H1 (cell line): Measurements from ENCODE around the gene OLFM1. TPM values are rescaled to one million over a fixed set of nuclear protein-coding genes. Genes with fewer than 3 reads are reported as not detected.
A peak's percentile ranks its signal among the peaks of the same experiment; 100 is the strongest.

Experiments used
- CTCF ChIA-PET: fragments of 300-600 bp; sonication (Branson Sonifier 250); formaldehyde crosslinking; loops from one replicate; lab custom pipeline; 2021; ENCODE audit not compliant: partially characterized antibody; lab: Charles Lee
- POLR2A ChIA-PET: fragments of 300-600 bp; sonication (Branson Sonifier 250); formaldehyde crosslinking; loops from one replicate; lab custom pipeline; 2021; ENCODE audit warnings: inconsistent platforms; ENCODE audit not compliant: partially characterized antibody; lab: Charles Lee
- DNase-seq, 2 experiments: peaks; one replicate each; pipeline versions ENCODE4 v3.0.0 to v3.0.0-alpha.2; 2010 to 2022; ENCODE audit warnings: low spot score in 2 of 2, low read depth in 1 of 2, mixed read lengths in 1 of 2
- FAIRE-seq: peaks from 2 replicates; lab custom pipeline; 2011; peaks lifted over from hg19 to GRCh38; lab: Jason Lieb, UNC
- H2AFZ ChIP-seq: 2 replicates; pipeline ENCODE4 v1.8.1; 2012; ENCODE audit warnings: low read length, inconsistent platforms
- H2AK5ac ChIP-seq: 2 replicates; pipeline ENCODE4 v1.6.1; 2013; ENCODE audit warnings: low read depth, low read length
- H2BK120ac ChIP-seq: replicated peaks from 2 replicates; pipeline ENCODE3; 2013; ENCODE audit warnings: low read depth, low read length, inconsistent platforms
- H2BK12ac ChIP-seq: 2 replicates; pipeline ENCODE4 v1.6.1; 2013; ENCODE audit warnings: low read depth, low read length
- H2BK15ac ChIP-seq: 2 replicates; pipeline ENCODE4 v1.6.1; 2013; ENCODE audit warnings: low read length
- H2BK20ac ChIP-seq: 2 replicates; pipeline ENCODE4 v1.6.1; 2013; ENCODE audit warnings: low read length
- H2BK5ac ChIP-seq: 2 replicates; pipeline ENCODE4 v1.6.1; 2013; ENCODE audit warnings: low read depth, low read length
- H3K14ac ChIP-seq: 2 replicates; pipeline ENCODE4 v1.6.1; 2013; ENCODE audit warnings: inconsistent platforms; ENCODE audit not compliant: insufficient read length
- H3K18ac ChIP-seq: 2 replicates; pipeline ENCODE4 v1.6.1; 2013; ENCODE audit warnings: low read length; ENCODE audit errors: extremely low read depth
- H3K23ac ChIP-seq: 2 replicates; pipeline ENCODE4 v1.6.1; 2013; ENCODE audit warnings: inconsistent platforms; ENCODE audit not compliant: insufficient read length
- H3K23me2 ChIP-seq: 2 replicates; pipeline ENCODE4 v1.6.1; 2013; ENCODE audit warnings: low read depth, low read length
- H3K27ac ChIP-seq: 2 replicates; pipeline ENCODE4 v1.6.1; 2011; ENCODE audit warnings: low read depth, low read length, inconsistent platforms
- H3K27me3 ChIP-seq, 4 experiments: replicated peaks in 1 of 4; 1 replicate in 1 of 4; 2 replicates in 3 of 4; pipeline versions ENCODE4 v1.6.1 to v1.8.1; 2011 to 2013; ENCODE audit warnings: low read length in 3 of 4, mild to moderate bottlenecking in 3 of 4, inconsistent platforms in 2 of 4, mixed read lengths in 2 of 4, moderate library complexity in 1 of 4; ENCODE audit not compliant: control insufficient read depth in 3 of 4, insufficient read depth in 3 of 4; ENCODE audit errors: extremely low read depth in 1 of 4
- H3K36me3 ChIP-seq, 4 experiments: 2 replicates each; pipeline versions ENCODE4 v1.6.1 to v1.8.1; 2011 to 2013; ENCODE audit warnings: mild to moderate bottlenecking in 4 of 4, low read length in 3 of 4, moderate library complexity in 2 of 4, control low read depth in 1 of 4, inconsistent platforms in 1 of 4; ENCODE audit not compliant: insufficient read depth in 4 of 4, control insufficient read depth in 2 of 4
- H3K4ac ChIP-seq: replicated peaks from 2 replicates; pipeline ENCODE3; 2013; ENCODE audit warnings: low read length, low read depth, mixed read lengths, inconsistent platforms; ENCODE audit not compliant: insufficient read length
- H3K4me1 ChIP-seq, 4 experiments: replicated peaks in 1 of 4; 1 replicate in 1 of 4; 2 replicates in 3 of 4; pipeline versions ENCODE4 v1.6.1 to v1.8.1; 2011 to 2013; ENCODE audit warnings: low read length in 3 of 4, inconsistent platforms in 2 of 4, mixed read lengths in 1 of 4; ENCODE audit not compliant: insufficient read depth in 4 of 4, control insufficient read depth in 3 of 4
- H3K4me2 ChIP-seq, 2 experiments: 2 replicates each; pipeline versions ENCODE4 v1.6.1 to v1.8.1; 2011 to 2013; ENCODE audit warnings: low read depth in 2 of 2, low read length in 2 of 2, control low read depth in 1 of 2, inconsistent platforms in 1 of 2, mild to moderate bottlenecking in 1 of 2; ENCODE audit not compliant: insufficient read depth in 1 of 2
- H3K4me3 ChIP-seq, 4 experiments: fragments of 200-600, 300-600 bp in 1 of 4; sonication (generic), shearing (Covaris generic), sonication (Bioruptor Twin) in 1 of 4; 2 replicates each; pipeline versions ENCODE4 v1.5.1 to v1.8.1; 2011 to 2016; ENCODE audit warnings: low read length in 4 of 4, low read depth in 3 of 4, control low read depth in 2 of 4, inconsistent platforms in 2 of 4, mild to moderate bottlenecking in 2 of 4, mixed read lengths in 1 of 4, moderate library complexity in 1 of 4; ENCODE audit not compliant: insufficient read depth in 2 of 4; ENCODE audit errors: extremely low read depth in 1 of 4
- H3K56ac ChIP-seq: replicated peaks from 2 replicates; pipeline ENCODE3; 2013; ENCODE audit warnings: low read depth, mild to moderate bottlenecking, mixed read lengths, low read length, inconsistent platforms; ENCODE audit not compliant: insufficient read length
- H3K79me1 ChIP-seq: 2 replicates; pipeline ENCODE4 v1.6.1; 2013; ENCODE audit warnings: low read depth, low read length, control low read depth
- H3K79me2 ChIP-seq, 2 experiments: 2 replicates each; pipeline versions ENCODE4 v1.6.1 to v1.8.1; 2012 to 2013; ENCODE audit warnings: low read length in 2 of 2, mild to moderate bottlenecking in 2 of 2, inconsistent platforms in 1 of 2; ENCODE audit not compliant: insufficient read depth in 2 of 2, control insufficient read depth in 1 of 2
- H3K9ac ChIP-seq, 4 experiments: replicated peaks in 1 of 4; 1 replicate in 1 of 4; 2 replicates in 3 of 4; pipeline versions ENCODE4 v1.6.1 to v1.8.1; 2011 to 2013; ENCODE audit warnings: low read depth in 3 of 4, low read length in 3 of 4, control low read depth in 2 of 4, mild to moderate bottlenecking in 2 of 4, moderate library complexity in 2 of 4, inconsistent platforms in 1 of 4; ENCODE audit errors: extremely low read depth in 1 of 4
- H3K9me3 ChIP-seq, 2 experiments: 2 replicates each; pipeline versions ENCODE4 v1.6.1 to v1.8.1; 2012 to 2013; ENCODE audit warnings: mild to moderate bottlenecking in 2 of 2, moderate library complexity in 2 of 2, control low read depth in 1 of 2, inconsistent platforms in 1 of 2, low read depth in 1 of 2, low read length in 1 of 2, mixed read lengths in 1 of 2; ENCODE audit not compliant: insufficient read depth in 2 of 2
- H4K20me1 ChIP-seq, 2 experiments: replicated peaks in 1 of 2; 2 replicates each; pipeline versions ENCODE3 to v1.8.1; 2011 to 2013; ENCODE audit warnings: inconsistent platforms in 2 of 2, low read length in 2 of 2, mild to moderate bottlenecking in 1 of 2; ENCODE audit not compliant: insufficient read depth in 2 of 2, control insufficient read depth in 1 of 2
- H4K5ac ChIP-seq: 2 replicates; pipeline ENCODE4 v1.6.1; 2013; ENCODE audit warnings: low read length, low read depth, mixed read lengths, inconsistent platforms; ENCODE audit not compliant: insufficient read length
- H4K8ac ChIP-seq: 2 replicates; pipeline ENCODE4 v1.8.0; 2013; ENCODE audit warnings: mild to moderate bottlenecking, moderate library complexity, low read length, inconsistent platforms; ENCODE audit not compliant: insufficient read depth; ENCODE audit errors: extremely low read depth
- H4K91ac ChIP-seq: replicated peaks from 2 replicates; pipeline ENCODE3; 2013; ENCODE audit warnings: low read length, mixed read lengths, inconsistent platforms; ENCODE audit not compliant: insufficient read length
- CHD2 ChIP-seq: IDR thresholded peaks from 2 replicates; pipeline ENCODE4 v1.6.1; 2012; ENCODE audit warnings: low read length, improper control_type of control experiment
- CREB1 ChIP-seq: IDR thresholded peaks from 2 replicates; pipeline ENCODE4 v1.6.1; 2012; ENCODE audit warnings: inconsistent platforms
- EP300 ChIP-seq, 2 experiments: IDR thresholded peaks; 1 replicate in 1 of 2; 2 replicates in 1 of 2; pipeline ENCODE4 v1.6.1; 2011 to 2012; ENCODE audit warnings: low read depth in 2 of 2, low read length in 2 of 2, mild to moderate bottlenecking in 2 of 2, borderline replicate concordance in 1 of 2, inconsistent platforms in 1 of 2, moderate library complexity in 1 of 2
- GABPA ChIP-seq: IDR thresholded peaks from 2 replicates; pipeline ENCODE4 v1.6.1; 2011; ENCODE audit warnings: mild to moderate bottlenecking, low read length, moderate library complexity, borderline replicate concordance; ENCODE audit not compliant: insufficient read depth
- SP4 ChIP-seq: IDR thresholded peaks from 2 replicates; pipeline ENCODE4 v1.6.1; 2012; ENCODE audit warnings: low read length, inconsistent platforms
- TAF7 ChIP-seq: optimal IDR thresholded peaks from 2 replicates; pipeline ENCODE3; 2011; ENCODE audit warnings: low read depth, mild to moderate bottlenecking, inconsistent platforms, low read length, moderate library complexity, borderline replicate concordance
- TBP ChIP-seq: IDR thresholded peaks from 2 replicates; pipeline ENCODE4 v1.6.1; 2011; ENCODE audit warnings: low read depth, low read length, improper control_type of control experiment
- TEAD4 ChIP-seq: IDR thresholded peaks from 2 replicates; pipeline ENCODE4 v1.6.1; 2012; ENCODE audit warnings: low read depth, low read length, inconsistent platforms, mixed read lengths
- WGBS, 2 experiments: shearing (Covaris generic) in 1 of 2; methylation state at CpG; one replicate each; pipeline versions ENCODE4 v1.1.6 to v1.1.7; 2013 to 2015; ENCODE audit warnings: low lambda C conversion rate in 2 of 2, mixed read lengths in 2 of 2, inconsistent platforms in 1 of 2, low coverage in 1 of 2, missing lambda C conversion rate in 1 of 2; ENCODE audit not compliant: insufficient replicate concordance in 2 of 2, insufficient coverage in 1 of 2, insufficient read length in 1 of 2; ENCODE audit errors: extremely low coverage in 1 of 2, missing lambda C conversion rate in 1 of 2; 5-methylcytosine and 5-hydroxymethylcytosine counted together
- polyA plus RNA-seq, 7 experiments: library from polyadenylated mRNA; depleted of rRNA in 3 of 7; stranded (reverse) in 5 of 7; unstranded in 2 of 7; fragments of >200 nt in 5 of 7; fragments of 200-250 nt in 2 of 7; gene quantifications; 1 replicate in 5 of 7; 2 replicates in 1 of 7; 4 replicates in 1 of 7; pipeline versions ENCODE4 v1.2.1 to v1.2.3, GENCODE V29; 2011 to 2013; ENCODE audit warnings: missing spikeins in 2 of 7, mixed read lengths in 2 of 7
- total RNA-seq: library from RNA; stranded (reverse); fragmentation: NEBNext Ultra II Directional; extraction: Animal tissue kit (Norgen Biotek cat#: 25700); gene quantifications from 2 replicates; pipeline ENCODE4 v1.2.1, GENCODE V29; 2021
- TF ChIP-seq, protein P1 (sequence below), 3 experiments: IDR thresholded peaks; 1 replicate in 2 of 3; 2 replicates in 1 of 3; pipeline versions ENCODE4 v1.5.1 to v1.6.1; 2011; ENCODE audit warnings: low read length in 3 of 3, mild to moderate bottlenecking in 3 of 3, inconsistent platforms in 2 of 3, low read depth in 1 of 3, moderate library complexity in 1 of 3; ENCODE audit not compliant: insufficient read depth in 1 of 3; ENCODE audit errors: control extremely low read depth in 1 of 3

The OLFM1 gene
- total and polyA plus RNA-seq, 2 of the 8 experiments (the other 6 are each of a cell fraction or from before 2014, with no cell fraction given): 53.0 to 53.4 TPM

DNA sequence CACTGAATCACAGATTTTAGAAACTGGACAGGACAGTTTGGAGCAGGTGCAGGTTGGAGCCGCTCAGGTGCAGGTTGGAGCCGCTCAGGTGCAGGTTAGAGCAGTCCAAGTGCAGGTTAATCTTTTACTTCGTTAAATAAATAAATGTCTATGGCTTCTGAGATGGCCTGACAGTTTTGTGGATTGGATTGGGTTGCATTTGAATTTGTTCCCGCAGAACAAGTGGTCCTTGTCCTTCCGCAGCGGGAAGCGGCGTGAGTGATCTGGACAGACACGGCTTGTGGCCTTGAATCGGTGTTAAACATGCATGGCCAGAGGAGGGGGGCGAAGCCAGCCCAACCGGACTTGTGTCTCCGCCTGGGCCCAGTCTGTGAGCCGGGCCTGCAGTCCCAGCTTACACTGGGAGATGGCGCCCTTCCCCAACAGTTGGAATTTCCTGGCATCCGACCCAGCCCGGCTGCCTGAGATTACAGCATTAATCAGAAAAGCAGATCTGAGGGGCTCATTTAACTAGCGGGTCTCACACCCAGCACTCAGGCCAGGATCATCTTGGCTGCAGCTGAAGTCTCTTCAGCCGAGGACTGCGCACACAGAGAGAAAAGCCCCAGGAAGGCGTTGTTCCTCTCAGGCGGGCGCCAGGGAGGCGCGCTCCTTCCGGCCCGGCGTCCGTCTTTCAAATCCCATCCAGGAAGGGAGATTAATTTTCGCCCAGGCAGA is 1.5 kb upstream of the OLFM1 start:
- CTCF ChIA-PET: interaction anchor here (0.6 to 12.6 kb wide), 44 partner anchors 7 to 1239 kb away, joined by 3 to 137 read pairs (median 4); no protein-coding TSS in a partner anchor
- WGBS, 2 experiments: 33% methylated on average over 30 of the region's 30 CpGs; no CpG with 5 or more reads in 1 of the 2 experiments
- TF ChIP-seq SP4: 0 out of 2 replicates have a peak, but pooled peaks have one; percentile 65
- TF ChIP-seq TAF7: peak; percentile 29
- 0 out of 3 replicates have a peak, but pooled peaks of 1 of the 2 experiments have one; percentile 27 for TF ChIP-seq EP300 (IDR thresholded peaks at IDR 0.05; ENCODE audit: borderline replicate concordance in 1 of 2, low read depth in 2 of 2, low read length in 2 of 2)
- peak; percentile 72; the same call in 1 of the 2 replicates for TF ChIP-seq GABPA
- TF ChIP-seq CREB1: 0 out of 2 replicates have a peak, but pooled peaks have one; percentile 12
- no peak for TF ChIP-seq CHD2
- TF ChIP-seq TBP: no peak
- TF ChIP-seq, protein P1, sequence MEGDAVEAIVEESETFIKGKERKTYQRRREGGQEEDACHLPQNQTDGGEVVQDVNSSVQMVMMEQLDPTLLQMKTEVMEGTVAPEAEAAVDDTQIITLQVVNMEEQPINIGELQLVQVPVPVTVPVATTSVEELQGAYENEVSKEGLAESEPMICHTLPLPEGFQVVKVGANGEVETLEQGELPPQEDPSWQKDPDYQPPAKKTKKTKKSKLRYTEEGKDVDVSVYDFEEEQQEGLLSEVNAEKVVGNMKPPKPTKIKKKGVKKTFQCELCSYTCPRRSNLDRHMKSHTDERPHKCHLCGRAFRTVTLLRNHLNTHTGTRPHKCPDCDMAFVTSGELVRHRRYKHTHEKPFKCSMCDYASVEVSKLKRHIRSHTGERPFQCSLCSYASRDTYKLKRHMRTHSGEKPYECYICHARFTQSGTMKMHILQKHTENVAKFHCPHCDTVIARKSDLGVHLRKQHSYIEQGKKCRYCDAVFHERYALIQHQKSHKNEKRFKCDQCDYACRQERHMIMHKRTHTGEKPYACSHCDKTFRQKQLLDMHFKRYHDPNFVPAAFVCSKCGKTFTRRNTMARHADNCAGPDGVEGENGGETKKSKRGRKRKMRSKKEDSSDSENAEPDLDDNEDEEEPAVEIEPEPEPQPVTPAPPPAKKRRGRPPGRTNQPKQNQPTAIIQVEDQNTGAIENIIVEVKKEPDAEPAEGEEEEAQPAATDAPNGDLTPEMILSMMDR (IDR thresholded peaks at IDR 0.05; ENCODE audit: control extremely low read depth in 1 of 3, insufficient read depth in 1 of 3, low read depth in 1 of 3, low read length in 3 of 3): peak; percentile 93 to 98 (median 97)
- peak; percentile 54; the same call in 1 of the 2 replicates for TF ChIP-seq TEAD4

More for the DNA sequence above, 1.5 kb upstream of the OLFM1 start:
- FAIRE-seq: no peak
- Histone ChIP-seq H4K8ac (no peak overlapping the region), H2AK5ac (no peak overlapping the region), H2BK5ac (no peak overlapping the region), H3K23ac (no peak overlapping the region), H3K36me3 (peaks cover 0 to 2% (median under 1%) of the 10 kb centered on the region in 4 experiments; a peak in 1 of 8 replicates), H3K27ac (no peak overlapping the region), H3K79me1 (no peaks in the 10 kb centered on the region), H3K9me3 (no peaks in the 10 kb centered on the region), H3K14ac (no peak overlapping the region), H3K27me3 (peaks cover 0 to 17% (median 12%) of the 10 kb centered on the region in 4 experiments; a peak in 5 of 7 replicates), H2BK20ac (no peak overlapping the region), H3K4ac (no peak overlapping the region), H4K91ac (no peak overlapping the region), H3K23me2 (peaks cover 18% of the 10 kb centered on the region), H4K20me1 (peaks cover 15 to 19% of the 10 kb centered on the region in 2 experiments), H3K4me2 (peak overlapping the region; percentile 66 to 70), H2BK120ac (no peak overlapping the region), H3K56ac (no peak overlapping the region), H3K4me1 (peaks cover 0 to 23% (median 6%) of the 10 kb centered on the region in 4 experiments; a peak in 5 of 7 replicates), H2AFZ (no peak overlapping the region), H3K9ac (no peak overlapping the region), H3K4me3 (peak overlapping the region in 3 of 4 experiments; percentile 1 to 57 (median 3); a peak in 4 of 8 replicates), H3K18ac (no peak overlapping the region), H3K79me2 (peaks cover 0 to 9% of the 10 kb centered on the region in 2 experiments; a peak in 2 of 4 replicates), H2BK12ac (no peak overlapping the region), H4K5ac (no peak overlapping the region), H2BK15ac (no peak overlapping the region)
- peak; percentile 65 to 98 for DNase-seq
- POLR2A ChIA-PET: no interaction called here
